BE2C (cell line): Measurements from ENCODE around the gene BUD31.

Source experiments
- DNase-seq: peaks from one replicate; pipeline ENCODE4 v3.0.0-alpha.2; 2020
- H3K27me3 ChIP-seq: fragments of 250-450 bp; sonication (Bioruptor Pico); 2 replicates; pipeline ENCODE4 v1.5.1; 2020; ENCODE audit warnings: mild to moderate bottlenecking
- H3K36me3 ChIP-seq: fragments of 250-450 bp; sonication (Bioruptor Pico); 2 replicates; pipeline ENCODE4 v1.5.1; 2020; ENCODE audit warnings: mild to moderate bottlenecking
- H3K4me1 ChIP-seq: fragments of 250-450 bp; sonication (Bioruptor Pico); 2 replicates; pipeline ENCODE4 v1.5.1; 2020
- H3K4me3 ChIP-seq: 2 replicates; pipeline ENCODE4 v1.5.1; 2011; ENCODE audit warnings: low read depth, low read length
- H3K9me3 ChIP-seq: fragments of 250-450 bp; sonication (Bioruptor Pico); 2 replicates; pipeline ENCODE4 v1.5.1; 2020
- CTCF ChIP-seq: IDR thresholded peaks from 2 replicates; pipeline ENCODE4 v1.5.1; 2012; ENCODE audit warnings: mild to moderate bottlenecking, low read depth, low read length

Gene BUD31

GRCh38 chr7:99459087-99459486, 50.3 kb downstream of the BUD31 start:
- no peak overlapping the region for H3K4me3 ChIP-seq

GRCh38 chr7:99460651-99461050, 51.9 kb downstream of the BUD31 start:
- DNase-seq = no peak
- no peak overlapping the region for H3K4me3 ChIP-seq
- peaks cover 80% of the 10 kb centered on the region for H3K36me3 ChIP-seq
- H3K9me3 ChIP-seq = no peaks in the 10 kb centered on the region
- H3K4me1 ChIP-seq = no peaks in the 10 kb centered on the region
- H3K27me3 ChIP-seq = no peaks in the 10 kb centered on the region
- TF ChIP-seq CTCF = no peak

More at GRCh38 chr7:99459087-99459486, 50.3 kb downstream of the BUD31 start:
- H3K36me3 ChIP-seq = peaks cover 87% of the 10 kb centered on the region
- peak; percentile 49 for DNase-seq
- no peaks in the 10 kb centered on the region for H3K9me3 ChIP-seq
- TF ChIP-seq CTCF = peak; percentile 43
- no peaks in the 10 kb centered on the region for H3K4me1 ChIP-seq
- H3K27me3 ChIP-seq = no peaks in the 10 kb centered on the region

GRCh38 chr7:99461221-99461620, 52.5 kb downstream of the BUD31 start:
- Histone ChIP-seq H3K36me3 (peaks cover 74% of the 10 kb centered on the region), H3K4me1 (no peaks in the 10 kb centered on the region), H3K9me3 (no peaks in the 10 kb centered on the region), H3K4me3 (no peak overlapping the region), H3K27me3 (no peaks in the 10 kb centered on the region)
- TF ChIP-seq CTCF = 0 out of 2 replicates have a peak, but pooled peaks have one; percentile 17
- no peak for DNase-seq

- H3K4me1 ChIP-seq = no peaks in the 10 kb centered on the region
- H3K36me3 ChIP-seq = peaks cover 34% of the 10 kb centered on the region
- H3K9me3 ChIP-seq = no peaks in the 10 kb centered on the region
- H3K27me3 ChIP-seq = no peaks in the 10 kb centered on the region
- H3K4me3 ChIP-seq = peak overlapping the region; percentile 97
- DNase-seq = no peak
- TF ChIP-seq CTCF = no peak
Measured at GRCh38 chr7:99465421-99465768, 56.6 kb downstream of the BUD31 start.

GRCh38 chr7:99468336-99468918, 59.7 kb downstream of the BUD31 start:
- DNase-seq = no peak
- H3K4me3 ChIP-seq = no peak overlapping the region
- TF ChIP-seq CTCF = no peak
- H3K4me1 ChIP-seq = no peaks in the 10 kb centered on the region
- H3K36me3 ChIP-seq = peaks cover 12% of the 10 kb centered on the region
- H3K27me3 ChIP-seq = no peaks in the 10 kb centered on the region
- no peaks in the 10 kb centered on the region for H3K9me3 ChIP-seq
